NCI-H524 (cell line): Measurements from ENCODE around the gene CTDSPL2.
"Not testable (repeated sequence)": the region's sequence is repeated elsewhere in the genome, so short reads cannot be mapped to it uniquely, and the experiment has no call there.

ENCODE experiments used
- DNase-seq, 2 experiments: peaks; one replicate each; lab custom pipeline; 2025; lab: John Stamatoyannopoulos, UW

The CTDSPL2 gene

DNA sequence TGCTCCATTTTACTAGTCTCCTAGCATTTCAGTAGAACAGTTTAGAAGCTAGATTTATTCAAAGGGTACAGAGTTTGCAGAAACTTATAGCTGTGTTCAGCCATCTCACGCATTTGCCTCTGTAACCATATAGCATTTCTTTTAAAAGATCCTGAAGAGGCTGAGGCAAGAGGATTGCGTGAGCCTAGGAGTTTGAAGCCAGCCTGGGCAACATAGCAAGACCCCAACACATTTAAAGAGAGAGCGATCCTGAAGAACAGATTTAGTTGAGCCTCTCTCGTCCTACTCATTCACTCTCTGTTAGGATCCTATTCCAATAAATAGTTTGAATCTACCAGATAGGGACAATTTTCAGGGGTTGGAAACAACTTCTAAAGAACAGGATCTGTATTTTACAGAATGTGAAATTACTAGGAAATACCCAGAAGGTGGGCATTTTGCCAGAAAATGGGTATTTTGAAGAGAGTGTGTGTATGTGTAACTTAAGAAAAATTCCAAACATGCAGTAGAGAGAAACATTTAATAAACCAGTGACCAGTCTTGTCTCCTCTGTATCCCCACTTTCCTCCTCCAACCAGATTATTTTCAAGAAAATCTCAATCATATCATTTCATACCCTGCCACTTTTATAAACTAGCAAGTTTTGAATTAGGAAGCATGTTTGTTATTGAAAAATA is 114.0 kb downstream of the CTDSPL2 start:
- no peak for DNase-seq

DNA sequence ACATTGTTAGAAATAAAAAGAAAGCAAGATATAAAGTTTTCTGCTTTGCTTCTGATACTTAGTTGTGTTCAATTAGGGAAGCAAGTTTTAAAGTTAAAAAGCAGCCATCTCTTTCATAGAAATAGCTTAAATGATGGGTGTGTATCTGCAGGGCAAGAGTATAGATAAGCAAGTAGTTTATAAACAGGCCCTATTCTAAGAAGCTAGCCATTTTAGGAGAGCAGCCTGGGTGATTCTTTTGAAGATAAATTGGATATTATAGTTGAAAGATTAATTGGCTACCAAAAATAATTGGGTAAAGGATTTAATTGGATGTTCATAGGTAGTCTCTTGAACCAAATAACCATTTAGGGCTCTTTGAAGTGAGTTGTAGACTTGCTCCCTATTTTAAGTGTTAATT is 115.2 kb downstream of the CTDSPL2 start:
- DNase-seq, result no peak

DNA sequence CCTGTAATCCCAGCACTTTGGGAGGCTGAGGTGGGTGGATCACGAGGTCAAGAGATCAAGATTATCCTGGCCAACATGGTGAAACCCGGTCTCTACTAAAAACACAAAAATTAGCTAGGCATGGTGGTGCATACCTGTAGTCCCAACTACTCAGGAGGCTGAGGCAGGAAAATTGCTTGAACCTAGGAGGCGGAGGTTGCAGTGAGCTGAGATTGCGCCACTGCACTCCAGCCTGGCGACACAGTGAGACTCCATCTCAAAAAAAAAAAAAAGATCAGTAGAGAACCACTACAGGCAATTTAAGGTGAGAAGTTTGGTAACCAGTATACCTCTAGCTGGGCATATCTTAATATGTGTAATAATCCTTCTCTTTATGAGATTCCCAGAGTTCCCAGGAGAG is 117.3 kb downstream of the CTDSPL2 start:
- DNase-seq, result not testable (repeated sequence)

DNA sequence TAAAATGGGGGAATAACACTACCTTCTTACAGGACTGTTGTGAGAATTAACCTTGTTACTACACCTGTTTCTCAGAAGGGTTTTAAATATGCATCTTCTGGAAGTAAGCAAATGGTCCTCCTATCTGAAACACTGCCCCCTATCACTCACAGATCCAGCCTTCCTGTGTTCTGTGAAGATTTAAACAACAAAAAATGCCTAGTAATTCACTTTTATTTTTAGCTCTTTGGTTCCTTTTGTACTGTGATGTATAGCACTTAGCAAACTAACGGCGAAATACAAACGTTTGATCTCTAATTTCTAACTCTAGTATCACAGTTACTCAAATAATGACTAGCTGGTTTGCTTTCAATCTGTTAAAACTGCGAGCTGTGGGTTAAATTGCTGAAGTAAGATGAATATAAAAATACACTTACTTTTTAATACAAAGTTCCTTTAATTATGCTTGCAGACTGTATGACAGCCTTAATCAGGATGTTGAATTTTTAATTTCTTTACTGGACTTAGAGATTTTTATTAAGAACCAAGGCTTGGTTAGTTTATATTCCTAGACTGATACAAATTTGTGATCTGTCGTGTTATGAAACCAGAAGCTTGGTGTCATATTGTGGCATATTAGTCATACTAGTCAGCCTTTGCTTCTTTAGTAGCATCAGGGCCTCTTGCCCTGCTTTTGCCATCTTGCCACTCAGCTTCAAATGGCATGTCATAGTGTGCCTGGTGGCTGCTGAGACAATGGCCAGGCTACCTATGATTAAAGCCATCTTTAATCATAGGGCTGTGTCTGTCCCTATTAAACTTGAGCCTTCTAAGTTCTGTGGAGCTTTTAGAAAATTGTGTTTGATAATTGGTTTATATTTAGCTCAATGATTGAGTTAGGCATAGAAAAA is 118.7 kb downstream of the CTDSPL2 start:
- peak in 1 of 2 experiments; percentile 24 for DNase-seq

DNA sequence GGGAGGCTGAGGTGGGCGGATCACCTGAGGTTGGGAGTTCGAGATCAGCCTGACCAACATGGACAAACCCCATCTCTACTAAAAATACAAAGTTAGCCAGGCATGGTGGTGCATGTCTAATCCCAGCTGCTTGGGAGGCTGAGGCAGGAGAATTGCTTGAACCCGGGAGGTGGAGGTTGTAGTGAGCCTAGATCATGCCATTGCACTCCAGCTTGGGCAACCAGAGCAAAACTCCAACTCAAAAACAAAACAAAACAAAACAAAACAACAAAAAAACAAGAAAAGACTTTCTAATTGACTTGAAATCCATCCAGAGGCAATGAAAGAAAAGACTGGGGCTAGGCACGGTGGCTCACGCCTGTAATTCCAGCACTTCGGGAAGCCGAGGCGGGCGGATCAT is 121.7 kb downstream of the CTDSPL2 start:
- not testable (repeated sequence) for DNase-seq

DNA sequence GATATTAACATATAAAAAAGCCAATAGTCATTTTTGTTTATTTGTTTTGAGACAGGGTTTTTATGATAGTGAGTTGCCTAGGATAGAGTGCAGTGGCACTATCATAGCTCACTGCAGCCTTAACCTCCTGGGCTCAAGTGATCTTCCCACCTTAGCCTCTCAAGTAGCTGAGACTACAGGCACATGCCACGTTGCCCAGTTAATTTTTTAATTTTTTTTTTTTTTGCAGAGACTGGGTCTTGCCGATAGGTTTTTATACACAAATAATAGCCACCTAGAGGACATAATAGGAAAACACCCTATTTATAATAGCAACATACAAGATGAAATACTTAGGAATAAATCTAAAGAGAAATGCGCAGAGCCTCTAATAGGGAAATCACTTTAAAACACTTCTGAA is 122.8 kb downstream of the CTDSPL2 start:
- DNase-seq, result peak in 1 of 2 experiments; percentile 52

DNA sequence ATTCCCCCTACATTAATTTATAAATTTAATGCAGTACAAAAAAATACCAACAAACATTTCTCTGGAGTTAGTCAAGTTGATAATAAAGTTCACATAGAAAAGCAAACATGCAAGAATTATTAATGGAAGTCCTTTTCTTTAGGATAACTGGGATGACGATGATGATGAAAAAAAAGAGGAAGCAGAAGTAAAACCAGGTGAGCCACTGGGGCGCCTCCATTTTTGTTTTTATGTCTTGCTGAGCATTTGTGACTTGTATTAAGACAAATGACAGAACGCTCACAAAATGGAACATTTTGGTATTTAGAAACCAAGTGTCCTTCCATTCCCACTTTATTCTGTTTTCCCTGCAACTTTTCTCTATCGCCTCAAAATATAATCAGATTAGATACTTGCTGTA is 123.3 kb downstream of the CTDSPL2 start:
- DNase-seq, result no peak

DNA sequence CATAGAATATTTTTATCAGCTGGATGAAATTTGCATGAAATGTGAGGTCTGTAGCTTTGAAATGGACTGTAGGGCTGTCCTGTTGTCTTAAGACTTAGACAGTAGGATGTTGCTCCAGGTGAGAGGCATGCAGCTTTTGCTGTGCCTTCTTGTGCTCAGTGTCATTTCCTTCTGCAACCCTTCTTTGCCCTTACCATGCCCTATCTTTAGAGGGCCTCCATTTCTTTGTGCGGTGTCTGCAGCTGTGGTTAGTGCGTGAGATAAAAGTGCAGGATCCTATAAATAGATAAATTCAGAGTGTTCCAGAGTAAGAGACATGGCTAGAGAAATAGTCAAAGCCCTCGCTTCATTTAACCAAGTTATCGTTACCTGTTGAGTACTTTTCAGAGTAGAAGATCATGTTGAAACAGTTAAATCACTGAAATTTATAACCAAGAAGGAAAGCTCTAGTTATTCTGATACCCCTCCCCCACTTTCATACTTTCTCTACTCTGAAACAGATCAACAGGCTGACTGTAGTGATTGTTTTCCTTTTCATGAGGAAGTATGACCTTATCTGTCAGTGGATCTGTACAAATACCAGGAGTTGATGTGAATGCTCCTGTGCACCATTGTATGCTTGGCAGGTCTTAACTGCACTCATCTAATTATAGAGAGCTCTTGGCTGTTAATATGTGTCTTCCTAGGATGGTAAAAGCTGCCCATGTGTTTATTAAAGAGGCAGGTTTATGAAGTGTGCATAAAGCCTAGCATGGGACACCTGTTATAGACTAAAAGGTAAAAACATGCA is 127.7 kb downstream of the CTDSPL2 start:
- no peak for DNase-seq

DNA sequence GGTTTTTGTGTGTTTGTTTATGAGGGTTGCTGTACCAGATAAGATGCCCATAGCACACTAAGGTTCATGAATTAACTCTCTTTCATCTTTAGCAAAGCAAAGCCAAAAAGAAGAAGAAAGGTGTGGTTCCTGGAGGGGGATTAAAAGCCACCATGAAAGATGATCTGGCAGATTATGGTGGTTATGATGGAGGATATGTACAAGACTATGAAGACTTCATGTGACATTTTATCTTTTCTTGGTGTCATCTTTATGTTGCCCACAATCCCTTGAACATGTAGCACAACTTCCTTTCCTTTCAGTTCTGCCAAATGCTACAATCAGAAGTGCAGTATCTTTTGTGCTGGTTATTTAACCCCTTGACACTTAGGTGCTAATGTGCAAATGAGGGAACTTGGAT is 133.5 kb downstream of the CTDSPL2 start:
- not testable (repeated sequence) for DNase-seq

DNA sequence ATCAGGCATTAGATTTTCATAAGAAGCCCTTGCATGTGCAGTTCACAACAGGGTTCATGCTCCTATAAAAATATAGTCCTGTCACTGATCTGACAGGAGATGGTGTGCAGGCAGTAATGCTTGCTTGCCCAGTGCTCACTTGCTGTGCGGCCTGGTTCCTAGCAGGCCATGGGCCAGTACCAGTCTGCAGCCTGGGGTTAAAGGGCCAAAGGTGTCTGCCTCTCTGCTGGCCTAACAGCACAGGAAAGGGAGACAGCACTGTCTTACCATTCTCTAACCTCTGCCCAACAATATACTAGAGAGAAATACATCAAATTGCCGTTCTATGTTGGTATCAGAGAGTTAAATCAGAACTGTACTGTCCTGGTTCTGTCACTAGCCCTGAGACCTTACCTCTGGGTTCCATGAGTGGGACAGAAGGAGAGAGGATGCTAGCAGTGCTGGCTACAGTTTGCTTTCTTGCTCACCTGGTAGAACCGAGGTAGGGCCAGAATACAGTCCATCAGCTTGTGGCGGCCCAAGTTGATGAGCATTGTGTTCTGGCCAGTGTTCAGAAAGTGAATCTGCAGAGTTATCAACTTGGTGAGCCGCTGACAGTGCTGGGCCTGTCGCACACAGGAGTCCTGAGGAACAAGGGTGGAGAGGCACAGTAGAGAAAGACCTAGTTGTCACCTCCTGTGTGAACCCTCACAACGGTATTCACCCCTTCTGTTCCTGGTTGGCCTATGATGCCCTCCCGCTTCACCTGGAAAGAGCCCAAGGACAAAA is 138.1 kb downstream of the CTDSPL2 start:
- no peak for DNase-seq

DNA sequence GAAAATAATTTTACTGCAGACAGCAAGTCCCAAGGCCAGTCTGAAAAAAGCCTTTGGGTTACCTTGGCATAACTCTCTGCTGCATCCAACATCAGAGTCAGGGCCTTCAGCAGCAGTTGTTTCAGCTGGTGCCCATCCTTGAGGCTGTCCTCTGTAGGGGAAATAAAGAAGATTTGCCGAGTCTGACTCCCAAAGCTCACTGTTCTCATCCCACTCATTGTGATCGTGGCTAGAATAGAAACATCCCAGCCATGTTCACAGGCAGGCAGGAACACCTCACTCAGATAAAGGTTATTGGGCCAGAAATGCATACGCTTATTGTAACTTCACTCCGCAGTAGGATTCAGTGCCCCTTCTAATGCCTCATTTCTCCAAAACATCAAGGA is 138.7 kb downstream of the CTDSPL2 start:
- no peak for DNase-seq

DNA sequence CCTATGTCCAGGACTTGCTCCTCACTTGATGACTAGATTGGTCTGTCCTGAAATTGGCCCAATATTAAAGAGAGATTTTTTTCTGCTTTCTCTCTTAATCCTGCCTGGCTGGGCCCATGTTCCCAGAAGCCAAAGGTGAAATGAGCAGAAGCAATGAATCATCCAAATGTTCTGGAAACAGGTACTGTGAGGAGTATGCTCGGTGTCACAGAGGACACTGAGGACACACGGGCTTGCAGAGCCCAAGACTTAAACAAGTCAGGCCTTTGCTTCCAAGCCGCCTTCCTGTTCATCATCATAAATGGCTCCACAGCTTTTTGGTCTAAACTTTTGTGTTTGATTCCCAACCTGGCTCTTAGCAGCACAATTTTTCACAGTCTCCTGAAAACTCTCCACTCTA is 140.9 kb downstream of the CTDSPL2 start:
- DNase-seq, result no peak

DNA sequence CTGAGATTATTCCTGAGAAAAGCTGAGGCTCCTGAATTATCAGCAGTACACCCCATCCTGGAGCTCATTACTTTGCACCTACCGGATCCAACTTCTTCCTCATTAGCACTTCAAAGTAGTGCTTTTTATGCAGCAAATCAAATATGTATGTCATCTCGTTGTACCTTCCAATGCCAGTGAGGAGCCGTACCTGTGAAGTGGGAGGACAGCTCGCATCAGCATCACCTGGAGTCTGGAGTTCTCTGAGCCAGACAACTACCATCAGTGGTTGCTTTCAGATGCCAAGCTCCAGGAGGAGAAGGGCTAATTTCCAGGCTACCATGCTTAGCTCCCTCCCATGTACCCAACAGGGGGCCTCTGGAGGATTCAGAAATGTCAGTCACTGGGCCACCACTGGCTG is 141.9 kb downstream of the CTDSPL2 start:
- DNase-seq, result no peak

DNA sequence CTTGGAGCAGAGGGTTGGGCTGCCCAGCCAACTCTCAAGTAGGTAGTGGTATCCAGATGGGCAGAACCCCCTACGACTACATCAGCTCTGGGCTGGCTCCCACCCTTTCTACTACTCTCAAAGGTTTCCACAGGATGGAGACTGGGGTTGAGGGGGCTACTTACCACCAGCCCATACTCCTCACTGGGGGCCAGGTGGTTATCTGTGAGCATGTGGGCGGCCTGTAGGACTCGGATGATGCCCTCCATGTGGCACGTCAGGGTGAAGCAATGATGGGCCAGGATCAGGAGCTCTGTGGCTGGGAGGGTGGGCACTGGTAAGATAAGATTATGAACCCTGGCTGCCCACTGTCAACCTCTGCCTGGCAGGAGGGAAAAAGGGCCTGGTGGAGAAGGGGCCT is 142.9 kb downstream of the CTDSPL2 start:
- DNase-seq, result no peak

DNA sequence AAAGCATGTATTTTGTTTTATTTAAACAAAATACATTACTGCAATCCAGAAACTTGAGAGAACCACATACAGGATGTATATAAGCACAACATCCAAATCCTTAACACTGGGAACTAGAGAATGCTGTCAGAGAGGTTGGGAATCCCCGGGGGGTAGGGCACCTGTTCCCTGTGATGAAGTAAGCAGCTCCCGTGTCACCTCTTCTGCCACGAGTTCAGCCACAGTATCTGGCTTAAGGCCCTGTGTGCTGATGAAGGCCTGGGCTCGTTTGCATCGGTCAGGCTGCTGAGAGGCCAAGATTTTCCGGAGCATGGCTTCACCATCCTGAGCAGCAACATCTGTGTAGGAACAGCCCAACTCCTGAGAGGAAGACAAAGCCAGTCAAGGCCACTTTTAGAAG is 146.0 kb downstream of the CTDSPL2 start:
- no peak for DNase-seq

DNA sequence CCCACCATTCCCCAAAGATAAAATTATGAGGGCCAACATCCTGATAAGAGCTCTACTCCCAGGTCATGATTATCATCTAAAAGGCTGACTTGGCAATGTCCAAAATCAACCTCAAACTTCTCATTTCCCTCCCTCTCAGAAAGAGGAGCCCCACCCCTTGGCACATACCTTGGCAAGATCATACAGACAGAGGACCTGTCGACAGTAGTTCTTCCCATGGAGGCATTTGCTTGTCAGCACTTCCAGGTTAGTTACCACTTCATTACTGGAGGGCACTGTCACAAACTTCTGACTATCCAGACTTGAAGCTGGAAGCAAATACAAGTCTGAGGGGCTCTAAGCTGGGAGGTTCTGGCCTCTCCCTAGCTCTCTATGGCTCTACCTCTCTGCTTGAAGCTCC is 147.3 kb downstream of the CTDSPL2 start:
- no peak for DNase-seq
